ENCODE measurements around the gene AIP. TPM values are rescaled to one million over a fixed set of nuclear protein-coding genes. Genes with fewer than 3 reads are reported as not detected.

AIP gene
- total and polyA plus RNA-seq, 2 of the 8 experiments (the other 6 are each of a cell fraction or from before 2014, with no cell fraction given) = 29.8 to 54.4 TPM

GRCh38 chr11:67453816-67454732 lies 28.8 kb upstream of the AIP start:
- 92% methylated on average over 21 of the region's 21 CpGs; no CpG with 5 or more reads in 1 of the 2 experiments for WGBS, 2 experiments (ENCODE audit: extremely low coverage in 1 of 2, insufficient coverage in 1 of 2, insufficient read length in 1 of 2, insufficient replicate concordance in 2 of 2, low coverage in 1 of 2, low lambda C conversion rate in 2 of 2, missing lambda C conversion rate in 1 of 2)
- ChIA-PET POLR2A (ENCODE audit: partially characterized antibody) (interaction anchor here (0.9 to 4.3 kb wide), 4 partner anchors 13 to 62 kb away, joined by 3 to 27 read pairs (median 3); partner anchors contain the start of genes PTPRCAP and RAD9A), CTCF (ENCODE audit: partially characterized antibody) (no interaction called here)

More at GRCh38 chr11:67453816-67454732, 28.8 kb upstream of the AIP start:
- Histone ChIP-seq H3K36me3 (ENCODE audit: control insufficient read depth in 2 of 4, insufficient read depth in 4 of 4, low read length in 3 of 4) (no peaks in the 10 kb centered on the region), H2BK15ac (ENCODE audit: low read length) (no peak overlapping the region), H4K8ac (ENCODE audit: extremely low read depth, insufficient read depth, low read length) (peak overlapping the region; percentile 71), H3K4ac (replicated peaks; ENCODE audit: insufficient read length, low read depth, low read length) (no peak overlapping the region), H2BK12ac (ENCODE audit: low read depth, low read length) (no peak overlapping the region), H3K9ac (replicated peaks in 1 of 4; ENCODE audit: extremely low read depth in 1 of 4, low read depth in 3 of 4, low read length in 3 of 4) (no peak overlapping the region), H3K27ac (ENCODE audit: low read depth, low read length) (no peak overlapping the region), H3K14ac (ENCODE audit: insufficient read length) (no peak overlapping the region), H4K5ac (ENCODE audit: insufficient read length, low read depth, low read length) (no peak overlapping the region), H3K9me3 (ENCODE audit: insufficient read depth in 2 of 2, low read depth in 1 of 2, low read length in 1 of 2) (no peaks in the 10 kb centered on the region), H3K23me2 (ENCODE audit: low read depth, low read length) (no peaks in the 10 kb centered on the region), H3K23ac (ENCODE audit: insufficient read length) (no peak overlapping the region), H2AFZ (ENCODE audit: low read length) (no peak overlapping the region), H2BK20ac (ENCODE audit: low read length) (no peak overlapping the region), H4K91ac (replicated peaks; ENCODE audit: insufficient read length, low read length) (no peak overlapping the region), H3K79me1 (ENCODE audit: low read depth, low read length) (no peaks in the 10 kb centered on the region), H3K79me2 (ENCODE audit: control insufficient read depth in 1 of 2, insufficient read depth in 2 of 2, low read length in 2 of 2) (no peaks in the 10 kb centered on the region), H3K4me3 (ENCODE audit: extremely low read depth in 1 of 4, insufficient read depth in 2 of 4, low read depth in 3 of 4, low read length in 4 of 4) (no peak overlapping the region), H4K20me1 (replicated peaks in 1 of 2; ENCODE audit: control insufficient read depth in 1 of 2, insufficient read depth in 2 of 2, low read length in 2 of 2) (no peaks in the 10 kb centered on the region), H3K27me3 (replicated peaks in 1 of 4; ENCODE audit: control insufficient read depth in 3 of 4, extremely low read depth in 1 of 4, insufficient read depth in 3 of 4, low read length in 3 of 4) (no peaks in the 10 kb centered on the region), H3K4me1 (replicated peaks in 1 of 4; ENCODE audit: control insufficient read depth in 3 of 4, insufficient read depth in 4 of 4, low read length in 3 of 4) (no peaks in the 10 kb centered on the region), H3K56ac (replicated peaks; ENCODE audit: insufficient read length, low read depth, low read length) (no peak overlapping the region), H2AK5ac (ENCODE audit: low read depth, low read length) (no peak overlapping the region), H3K18ac (ENCODE audit: extremely low read depth, low read length) (no peak overlapping the region), H3K4me2 (ENCODE audit: insufficient read depth in 1 of 2, low read depth in 2 of 2, low read length in 2 of 2) (no peak overlapping the region), H2BK120ac (replicated peaks; ENCODE audit: low read depth, low read length) (no peak overlapping the region), H2BK5ac (ENCODE audit: low read depth, low read length) (no peak overlapping the region)
- TF ChIP-seq HDAC2 (IDR thresholded peaks at IDR 0.05; ENCODE audit: borderline replicate concordance in 1 of 2, low read depth in 2 of 2, low read length in 2 of 2) = no peak
- FAIRE-seq = no peak
- DNase-seq (ENCODE audit: low read depth in 1 of 2, low spot score in 2 of 2) = no peak

Measured in H1 (cell line).